ENCODE measurements around the gene H6PD.
"Not testable (repeated sequence)": the region's sequence is repeated elsewhere in the genome, so short reads cannot be mapped to it uniquely, and the experiment has no call there.

DNA sequence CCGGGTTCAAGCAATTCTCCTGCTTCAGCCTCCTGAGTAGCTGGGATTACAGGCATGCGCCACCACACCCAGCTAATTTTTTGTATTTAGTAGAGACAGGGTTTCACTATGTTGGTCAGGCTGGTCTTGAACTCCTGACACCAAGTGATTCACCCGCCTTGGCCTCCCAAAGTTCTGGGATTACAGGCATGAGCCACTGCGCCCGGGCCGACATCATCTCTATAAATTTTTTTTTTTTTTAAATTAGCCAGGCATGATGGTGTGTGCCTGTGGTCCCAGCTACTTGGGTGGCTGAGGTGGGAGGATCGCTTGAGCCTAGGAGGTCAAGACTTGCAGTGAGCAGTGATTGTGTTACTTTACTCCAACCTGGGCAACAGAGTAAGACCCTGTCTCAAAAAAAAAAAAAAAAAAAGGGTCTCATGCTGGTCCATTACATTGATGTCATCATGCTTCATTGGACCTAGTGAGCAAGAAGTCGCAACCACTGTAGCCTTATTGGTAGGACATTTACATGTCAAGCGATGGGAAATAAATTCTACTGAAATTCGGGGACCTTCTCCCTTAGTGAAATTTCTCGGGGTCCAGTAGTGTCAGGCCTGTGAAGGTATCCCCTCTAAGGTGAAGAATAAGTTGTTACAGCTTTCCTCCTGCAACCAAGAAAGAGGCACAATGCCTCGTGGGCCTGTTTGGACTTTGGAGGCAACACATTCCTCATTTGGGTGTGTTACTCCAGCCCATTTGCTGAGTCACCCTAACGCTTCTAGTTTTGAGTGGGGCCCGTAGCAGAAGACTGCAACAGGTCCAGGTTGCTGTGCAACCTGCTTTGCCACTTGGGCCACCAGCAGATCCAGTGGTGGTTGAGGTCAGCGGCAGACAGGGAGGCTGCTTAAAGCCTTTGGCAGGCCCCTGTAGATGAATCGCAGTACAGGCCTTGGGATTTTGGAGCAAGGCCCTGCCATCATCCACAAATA, 65.3 kb downstream of the H6PD start:
- TF ChIP-seq, protein P1, sequence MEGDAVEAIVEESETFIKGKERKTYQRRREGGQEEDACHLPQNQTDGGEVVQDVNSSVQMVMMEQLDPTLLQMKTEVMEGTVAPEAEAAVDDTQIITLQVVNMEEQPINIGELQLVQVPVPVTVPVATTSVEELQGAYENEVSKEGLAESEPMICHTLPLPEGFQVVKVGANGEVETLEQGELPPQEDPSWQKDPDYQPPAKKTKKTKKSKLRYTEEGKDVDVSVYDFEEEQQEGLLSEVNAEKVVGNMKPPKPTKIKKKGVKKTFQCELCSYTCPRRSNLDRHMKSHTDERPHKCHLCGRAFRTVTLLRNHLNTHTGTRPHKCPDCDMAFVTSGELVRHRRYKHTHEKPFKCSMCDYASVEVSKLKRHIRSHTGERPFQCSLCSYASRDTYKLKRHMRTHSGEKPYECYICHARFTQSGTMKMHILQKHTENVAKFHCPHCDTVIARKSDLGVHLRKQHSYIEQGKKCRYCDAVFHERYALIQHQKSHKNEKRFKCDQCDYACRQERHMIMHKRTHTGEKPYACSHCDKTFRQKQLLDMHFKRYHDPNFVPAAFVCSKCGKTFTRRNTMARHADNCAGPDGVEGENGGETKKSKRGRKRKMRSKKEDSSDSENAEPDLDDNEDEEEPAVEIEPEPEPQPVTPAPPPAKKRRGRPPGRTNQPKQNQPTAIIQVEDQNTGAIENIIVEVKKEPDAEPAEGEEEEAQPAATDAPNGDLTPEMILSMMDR (optimal IDR thresholded peaks at IDR 0.05 in 1 of 3, IDR thresholded peaks at IDR 0.05 in 1 of 3, conservative IDR thresholded peaks at IDR 0.05 in 1 of 3; ENCODE audit: extremely low read depth in 1 of 3, insufficient read depth in 2 of 3, low read length in 3 of 3): not testable (repeated sequence)
- TF ChIP-seq EZH2 (IDR thresholded peaks at IDR 0.05; ENCODE audit: low read length): not testable (repeated sequence)

Measured in keratinocyte (primary cell).